Caco-2 (cell line): Measurements from ENCODE around the gene FMOD. TPM values are rescaled to one million over a fixed set of nuclear protein-coding genes. Genes with fewer than 3 reads are reported as not detected.

ENCODE experiments used
- BruUV-seq: library from RNA; stranded (reverse); fragments of 400-500 nt; replicated peaks from 2 replicates; lab custom pipeline; 2021; lab: Mats Ljungman, UMichigan
- CTCF ChIA-PET: fragments of 300-600 bp; sonication (Branson Sonifier 250); formaldehyde crosslinking; loops from one replicate; lab custom pipeline; 2022; ENCODE audit warnings: antibody characterized with exemption; lab: Charles Lee
- POLR2A ChIA-PET: fragments of 300-600 bp; sonication (Branson Sonifier 250); formaldehyde crosslinking; loops from one replicate; lab custom pipeline; 2022; ENCODE audit warnings: antibody characterized with exemption; lab: Charles Lee
- DNase-seq, 2 experiments: peaks; one replicate each; pipeline versions ENCODE4 v3.0.0 to v3.0.0-alpha.2; 2020 to 2022
- H3K27me3 ChIP-seq: replicated peaks from 2 replicates; pipeline ENCODE4 v1.6.0; 2011; ENCODE audit warnings: low read length; ENCODE audit not compliant: control insufficient read depth, insufficient read depth
- H3K36me3 ChIP-seq: 2 replicates; pipeline ENCODE4 v1.5.1; 2011; ENCODE audit warnings: low read length; ENCODE audit not compliant: control insufficient read depth, insufficient read depth
- H3K4me1 ChIP-seq: fragments of 250-450 bp; sonication (Bioruptor Pico); 2 replicates; pipeline ENCODE4 v1.5.1; 2020; ENCODE audit warnings: mild to moderate bottlenecking
- H3K4me3 ChIP-seq: 2 replicates; pipeline ENCODE4 v1.5.1; 2011; ENCODE audit warnings: low read depth, mild to moderate bottlenecking, control low read depth, low read length
- H3K9me3 ChIP-seq: fragments of 250-450 bp; sonication (Bioruptor Pico); 2 replicates; pipeline ENCODE4 v1.5.1; 2020; ENCODE audit warnings: mild to moderate bottlenecking, moderate library complexity
- H3K27ac Mint-ChIP-seq: one replicate; pipeline ENCODE4 v1.8.0; 2022; ENCODE audit warnings: mixed read lengths; ENCODE audit not compliant: unreplicated experiment
- H3K27me3 Mint-ChIP-seq: one replicate; pipeline ENCODE4 v1.8.0; 2022; ENCODE audit warnings: mixed read lengths; ENCODE audit not compliant: insufficient read depth, unreplicated experiment
- H3K36me3 Mint-ChIP-seq: one replicate; pipeline ENCODE4 v1.8.0; 2022; ENCODE audit warnings: mild to moderate bottlenecking, mixed read lengths; ENCODE audit not compliant: insufficient read depth, unreplicated experiment
- H3K4me1 Mint-ChIP-seq: one replicate; pipeline ENCODE4 v1.8.0; 2022; ENCODE audit warnings: low read depth, mixed read lengths; ENCODE audit not compliant: unreplicated experiment
- H3K4me3 Mint-ChIP-seq: one replicate; pipeline ENCODE4 v1.8.0; 2022; ENCODE audit warnings: mild to moderate bottlenecking, moderate library complexity, mixed read lengths; ENCODE audit not compliant: unreplicated experiment
- H3K9me3 Mint-ChIP-seq: one replicate; pipeline ENCODE4 v1.8.0; 2022; ENCODE audit warnings: mixed read lengths; ENCODE audit not compliant: unreplicated experiment
- CTCF ChIP-seq, 2 experiments: fragments of 200-600 bp in 1 of 2; IDR thresholded peaks; 1 replicate in 1 of 2; 2 replicates in 1 of 2; pipeline versions ENCODE4 v1.5.1 to v1.8.0; 2011 to 2022; ENCODE audit warnings: antibody characterized with exemption in 1 of 2, control low read depth in 1 of 2, inconsistent platforms in 1 of 2, low read depth in 1 of 2, low read length in 1 of 2, mild to moderate bottlenecking in 1 of 2, moderate library complexity in 1 of 2; ENCODE audit not compliant: insufficient read depth in 1 of 2, severe bottlenecking in 1 of 2, unreplicated experiment in 1 of 2
- intact Hi-C: fragments of 100-400 bp; cut with micrococcal nuclease; formaldehyde crosslinking; loops from one replicate; pipeline ENCODE4 v1.10.0; 2022; ENCODE audit not compliant: unreplicated experiment
- total RNA-seq: library from RNA; stranded (reverse); gene quantifications from 2 replicates; pipeline ENCODE4 v1.2.3, GENCODE V29; 2022

The FMOD gene
- total RNA-seq, 1 experiment from 2014 or later: 32.6 TPM

GRCh38 chr1:203360547-203361185 is 9.7 kb upstream of the FMOD start:
- Mint-ChIP-seq H3K27me3 (peaks cover 18% of the 10 kb centered on the region), H3K4me3 (no peak overlapping the region), H3K4me1 (peaks cover 7% of the 10 kb centered on the region), H3K36me3 (no peaks in the 10 kb centered on the region), H3K27ac (no peak overlapping the region), H3K9me3 (no peaks in the 10 kb centered on the region)
- Histone ChIP-seq H3K4me3 (no peak overlapping the region), H3K36me3 (no peaks in the 10 kb centered on the region), H3K9me3 (no peaks in the 10 kb centered on the region; the same call in 1 of the 2 replicates), H3K27me3 (peaks cover 1% of the 10 kb centered on the region; the same call in 1 of the 2 replicates), H3K4me1 (peaks cover 5% of the 10 kb centered on the region; the same call in 1 of the 2 replicates)
- no peak for DNase-seq
- TF ChIP-seq CTCF (IDR thresholded peaks at IDR 0.05; ENCODE audit: insufficient read depth in 1 of 2, low read depth in 1 of 2, low read length in 1 of 2, severe bottlenecking in 1 of 2, unreplicated experiment in 1 of 2): no peak
- ChIA-PET POLR2A (no interaction called here), CTCF (no interaction called here)
- BruUV-seq: no TSS peak
- intact Hi-C loops: no loop called here

GRCh38 chr1:203359010-203359571 is 8.2 kb upstream of the FMOD start:
- DNase-seq: no peak
- peaks cover under 1% of the 10 kb centered on the region; the same call in 1 of the 2 replicates for H3K4me1 ChIP-seq
- H3K27me3 ChIP-seq: peaks cover 1% of the 10 kb centered on the region; the same call in 1 of the 2 replicates
- no TSS peak for BruUV-seq
- Mint-ChIP-seq H3K27me3 (peaks cover 19% of the 10 kb centered on the region), H3K9me3 (no peaks in the 10 kb centered on the region), H3K36me3 (no peaks in the 10 kb centered on the region), H3K4me1 (no peaks in the 10 kb centered on the region), H3K4me3 (no peak overlapping the region), H3K27ac (no peak overlapping the region)
- ChIA-PET POLR2A (no interaction called here), CTCF (interaction anchor here (0.6 kb wide), 1 partner anchor 345 kb away, joined by 3 read pairs; no protein-coding TSS in a partner anchor)
- H3K4me3 ChIP-seq: no peak overlapping the region
- intact Hi-C loops: no loop called here
- no peak for TF ChIP-seq CTCF (IDR thresholded peaks at IDR 0.05; ENCODE audit: insufficient read depth in 1 of 2, low read depth in 1 of 2, low read length in 1 of 2, severe bottlenecking in 1 of 2, unreplicated experiment in 1 of 2)
- no peaks in the 10 kb centered on the region for H3K36me3 ChIP-seq
- H3K9me3 ChIP-seq: no peaks in the 10 kb centered on the region; the same call in 1 of the 2 replicates

DNA sequence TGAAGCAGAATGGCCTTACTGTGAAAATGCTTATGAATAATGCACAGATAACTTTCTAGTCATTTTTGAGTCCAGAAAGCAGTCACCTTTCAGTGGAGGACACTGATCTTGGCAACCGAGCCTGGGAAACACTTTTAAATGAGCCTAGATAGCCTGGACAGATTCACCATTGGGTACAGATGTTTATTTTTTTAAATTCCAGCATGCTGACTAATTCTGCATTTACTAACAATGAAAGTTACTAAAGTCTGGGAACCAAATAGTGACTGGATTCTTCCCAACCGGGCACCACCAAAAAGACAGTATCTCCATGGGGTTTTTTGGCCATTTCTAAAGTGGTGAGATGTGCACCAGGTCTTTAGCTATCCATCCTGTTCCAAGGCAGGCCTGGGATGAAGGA is 3.3 kb upstream of the FMOD start:
- peaks cover 11% of the 10 kb centered on the region for H3K4me1 Mint-ChIP-seq
- H3K9me3 ChIP-seq: no peaks in the 10 kb centered on the region; the same call in 1 of the 2 replicates
- no peaks in the 10 kb centered on the region for H3K27me3 ChIP-seq
- CTCF ChIA-PET: no interaction called here
- no TSS peak for BruUV-seq
- peaks cover 20% of the 10 kb centered on the region for H3K4me1 ChIP-seq
- intact Hi-C loops: no loop called here
- H3K9me3 Mint-ChIP-seq: no peaks in the 10 kb centered on the region
- TF ChIP-seq CTCF (IDR thresholded peaks at IDR 0.05; ENCODE audit: insufficient read depth in 1 of 2, low read depth in 1 of 2, low read length in 1 of 2, severe bottlenecking in 1 of 2, unreplicated experiment in 1 of 2): no peak
- no peak overlapping the region for H3K4me3 ChIP-seq
- H3K27me3 Mint-ChIP-seq: peaks cover 10% of the 10 kb centered on the region
- POLR2A ChIA-PET: no interaction called here
- H3K4me3 Mint-ChIP-seq: no peak overlapping the region
- H3K36me3 Mint-ChIP-seq: no peaks in the 10 kb centered on the region
- DNase-seq: no peak
- H3K36me3 ChIP-seq: no peaks in the 10 kb centered on the region
- no peak overlapping the region for H3K27ac Mint-ChIP-seq
